GM21423 (cell line): Measurements from ENCODE around the gene RPF1.
"Not testable (repeated sequence)": the region's sequence is repeated elsewhere in the genome, so short reads cannot be mapped to it uniquely, and the experiment has no call there.

Experiments used
- ATAC-seq: cut with Tn5 transposase; IDR thresholded peaks from one replicate; pipeline ENCODE4 v1.9.1; 2021; ENCODE audit warnings: mild to moderate bottlenecking, moderate library complexity; ENCODE audit not compliant: unreplicated experiment

RPF1 gene

GRCh38 chr1:84489766-84490165 lies 10.7 kb downstream of the RPF1 start:
- no peak for ATAC-seq

DNA sequence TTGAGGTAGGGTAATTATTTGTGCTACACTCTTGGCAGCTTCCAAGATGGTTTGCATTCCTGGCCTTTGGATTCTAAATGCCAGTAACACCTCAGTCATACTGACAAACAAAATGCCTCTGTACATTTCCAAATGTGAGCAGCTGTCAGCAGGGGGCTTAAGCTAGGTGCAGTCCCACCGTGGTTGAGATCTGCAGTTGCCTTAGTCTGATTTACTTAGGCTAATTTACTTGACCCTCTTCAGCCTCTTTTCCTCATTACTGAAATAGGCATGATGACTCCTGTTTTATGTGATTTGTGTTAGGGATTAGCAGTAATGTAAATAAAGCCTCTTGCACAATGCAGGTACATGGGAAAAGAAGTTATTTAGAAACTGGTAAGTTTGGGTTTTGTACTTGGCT lies 13.7 kb downstream of the RPF1 start:
- ATAC-seq = no peak

- ATAC-seq = no peak
Observed at GRCh38 chr1:84493747-84494146, 14.7 kb downstream of the RPF1 start.

DNA sequence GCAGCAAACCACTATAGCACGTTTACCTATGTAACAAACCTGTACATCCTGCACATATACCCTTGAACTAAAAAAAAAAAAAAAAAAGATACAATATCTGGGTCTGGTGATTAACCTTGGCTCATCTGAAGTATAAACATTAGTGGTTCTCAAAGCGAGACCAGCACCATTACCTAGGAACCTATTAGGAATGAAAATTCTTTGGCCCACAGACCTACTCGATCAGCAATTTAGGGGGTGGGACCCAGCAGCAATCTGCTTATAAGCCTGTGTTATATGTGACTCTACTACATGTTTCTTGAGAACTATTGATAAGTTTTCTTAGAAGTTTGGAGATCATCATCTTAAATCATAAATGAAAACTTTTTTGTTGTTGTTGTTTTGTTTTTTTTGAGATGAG lies 17.4 kb downstream of the RPF1 start:
- no peak for ATAC-seq

DNA sequence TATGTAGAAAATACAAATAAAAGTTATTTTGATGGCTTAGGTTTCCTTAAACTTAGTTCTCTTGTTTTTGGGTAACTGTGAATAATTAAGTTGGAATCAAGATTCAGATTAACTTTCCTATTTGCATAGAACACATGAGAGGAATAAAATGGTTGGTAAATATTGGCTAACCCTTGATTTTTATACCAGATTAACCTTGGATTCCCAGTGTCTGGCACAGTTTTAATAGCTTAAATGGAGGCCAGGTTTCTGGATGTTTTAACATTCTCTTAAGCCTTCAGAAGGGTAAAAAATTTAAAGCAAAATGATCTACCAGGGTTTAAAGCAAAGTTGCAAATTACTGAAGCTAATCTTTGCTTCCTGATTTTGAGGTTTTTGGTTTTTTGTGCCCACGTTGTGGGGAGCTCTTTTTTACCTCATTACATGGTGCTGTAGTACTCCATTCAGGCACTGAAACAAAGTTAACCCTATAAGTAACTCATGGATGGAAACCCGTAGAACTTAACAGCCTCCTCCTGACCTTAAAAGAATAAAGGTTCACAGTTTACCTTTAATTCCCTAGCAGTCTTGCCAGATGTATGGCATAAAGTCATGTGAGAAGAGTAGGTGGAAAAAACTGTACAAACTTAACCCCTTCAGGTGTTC lies 18.7 kb downstream of the RPF1 start:
- no peak for ATAC-seq

- no peak for ATAC-seq
Observed at GRCh38 chr1:84502927-84503326, 23.9 kb downstream of the RPF1 start.

DNA sequence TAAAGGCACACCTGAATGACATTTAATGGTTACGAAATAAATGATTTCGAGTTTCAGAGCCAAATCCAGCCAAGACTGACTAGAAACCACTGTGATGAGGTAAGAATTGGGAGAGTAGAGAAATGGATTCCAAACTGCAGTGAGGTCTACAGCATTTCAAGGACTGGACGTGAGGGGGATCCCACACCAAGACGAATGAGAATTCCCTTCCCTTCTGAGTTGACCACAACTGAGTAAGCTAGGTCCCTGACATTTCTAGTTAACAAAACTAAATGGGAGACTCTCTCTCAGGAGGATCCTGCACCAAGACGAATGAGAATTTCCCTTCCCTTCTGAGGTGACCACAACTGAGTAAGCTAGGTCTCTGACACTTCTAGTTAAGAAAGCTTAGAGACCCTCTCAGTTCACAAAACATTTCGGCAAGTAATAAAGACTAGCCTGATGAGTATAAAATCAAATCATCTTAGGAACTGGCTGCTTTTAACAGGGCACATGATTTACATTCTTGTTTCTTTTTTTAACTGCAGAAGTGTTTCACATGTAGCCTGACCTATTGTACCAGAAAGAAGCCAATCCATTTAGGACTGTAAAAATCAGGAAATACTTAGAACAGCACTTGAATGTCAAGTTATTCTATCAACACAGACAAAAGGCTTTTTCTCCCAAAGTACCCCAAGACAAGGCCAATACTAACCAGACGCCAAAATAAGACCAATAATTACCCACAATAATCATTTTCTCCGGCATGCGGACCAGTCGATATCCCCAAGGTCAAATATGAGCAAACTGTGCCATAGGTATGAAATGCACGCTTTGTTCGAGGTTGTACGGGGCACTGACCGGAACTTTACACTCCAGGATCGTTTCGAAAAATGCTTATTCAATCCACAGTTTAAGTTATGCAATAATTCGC lies 25.8 kb downstream of the RPF1 start:
- no peak for ATAC-seq

- ATAC-seq = peak; percentile 32
Observed at GRCh38 chr1:84505493-84506001, 26.5 kb downstream of the RPF1 start.

DNA sequence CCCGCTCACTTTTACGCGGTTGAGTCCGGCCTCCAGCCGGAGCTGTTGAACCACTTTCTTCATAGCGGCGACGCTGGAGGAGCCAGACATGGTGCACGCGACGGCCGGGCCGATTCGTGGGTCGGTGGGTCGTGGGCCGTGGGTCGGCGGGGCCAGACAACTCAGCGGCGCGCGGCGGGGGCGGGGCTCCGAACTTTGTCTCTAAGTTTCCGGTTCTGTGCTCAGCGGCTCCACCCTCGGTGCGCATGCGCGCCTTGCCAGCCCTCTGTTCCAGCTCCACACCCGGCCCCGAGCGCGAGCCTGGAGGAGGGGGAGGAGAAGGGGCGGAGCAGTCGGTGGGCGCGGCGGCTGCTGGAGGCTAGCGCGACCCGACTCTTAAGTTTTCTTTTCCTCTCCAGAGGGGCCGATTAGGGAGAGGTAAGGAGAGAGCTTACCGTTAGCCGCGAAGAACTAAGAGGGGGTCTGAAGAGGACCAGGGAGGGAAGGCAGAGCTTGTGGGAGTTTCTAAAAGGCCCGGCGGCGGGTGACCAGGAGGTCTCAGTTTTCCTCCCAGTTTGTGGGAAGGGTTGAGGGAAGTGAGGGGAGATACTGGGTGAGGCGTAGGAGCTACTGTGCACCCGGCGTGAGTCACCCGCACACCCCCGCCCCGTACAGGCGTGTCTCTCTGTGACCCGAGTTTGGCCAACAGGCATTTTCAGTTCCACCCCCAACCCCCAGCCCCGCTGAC lies 27.1 kb downstream of the RPF1 start, which contains the start of the genes GNG5 and SPATA1:
TSS of gene GNG5 (minus strand) at position 580 of the 727 bp plus-strand sequence. CDS start at position 90, 490 bp downstream.
TSS of gene SPATA1 (plus strand) at position 385 of the 727 bp plus-strand sequence. CDS start 9,974 bp downstream, outside the sequence.
- ATAC-seq = peak; percentile 85

DNA sequence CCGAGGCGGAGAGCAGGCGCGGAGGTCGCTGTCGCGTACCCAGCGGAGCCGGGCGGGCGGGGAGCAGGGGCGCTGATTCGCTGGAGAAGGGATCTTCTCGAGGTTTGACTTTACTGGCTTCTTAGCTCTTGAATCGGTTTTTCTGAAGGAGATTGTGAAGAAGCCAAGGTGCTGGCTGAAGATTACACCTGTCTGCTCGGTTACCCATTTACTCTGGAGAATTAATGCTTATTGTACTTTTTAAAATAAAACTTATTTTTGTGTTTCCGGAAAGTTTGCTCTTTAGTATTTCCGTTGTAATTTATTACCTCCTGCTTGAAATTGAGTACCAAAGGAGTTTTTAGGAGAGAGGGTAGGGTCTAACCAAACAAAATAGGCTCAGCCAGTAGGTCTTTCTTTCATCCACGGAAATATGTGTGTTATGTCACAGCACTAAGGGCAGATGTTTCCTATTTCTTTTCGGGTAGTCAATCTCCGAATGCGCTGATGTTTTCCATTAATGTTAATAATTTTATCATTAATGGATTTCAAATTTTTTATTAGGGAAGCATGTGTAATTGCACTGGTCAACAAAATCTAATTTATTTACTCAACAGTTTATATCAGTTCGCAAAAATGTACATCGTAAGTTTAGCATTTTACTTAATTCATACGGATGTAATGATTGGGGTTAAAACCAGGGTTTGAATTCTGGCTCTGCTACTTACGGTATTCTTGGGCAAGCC lies 27.8 kb downstream of the RPF1 start:
- ATAC-seq = no peak

- not testable (repeated sequence) for ATAC-seq
Observed at GRCh38 chr1:84507887-84508286, 28.8 kb downstream of the RPF1 start.

GRCh38 chr1:84508510-84508909 lies 29.4 kb downstream of the RPF1 start:
- ATAC-seq = no peak

DNA sequence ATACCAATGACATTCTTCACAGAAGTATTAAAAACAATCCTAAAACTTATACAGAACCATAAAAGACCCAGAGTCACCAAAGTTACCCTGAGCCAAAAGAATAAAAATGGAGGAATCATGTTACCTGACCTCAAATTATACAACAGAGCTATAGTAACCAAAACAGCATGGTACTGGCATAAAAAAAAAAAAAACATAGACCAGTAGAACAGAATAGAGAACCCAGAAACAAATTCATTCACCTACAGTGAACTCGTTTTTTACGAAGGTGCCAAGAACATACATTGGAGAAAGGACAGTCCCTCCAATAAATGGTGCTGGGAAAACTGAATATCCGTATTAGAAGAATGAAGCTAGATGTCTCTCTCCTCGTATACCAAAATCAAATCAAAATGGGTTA lies 30.0 kb downstream of the RPF1 start:
- no peak for ATAC-seq

GRCh38 chr1:84510165-84510564 lies 31.1 kb downstream of the RPF1 start:
- ATAC-seq = no peak

GRCh38 chr1:84510668-84511067 lies 31.6 kb downstream of the RPF1 start:
- ATAC-seq = no peak

DNA sequence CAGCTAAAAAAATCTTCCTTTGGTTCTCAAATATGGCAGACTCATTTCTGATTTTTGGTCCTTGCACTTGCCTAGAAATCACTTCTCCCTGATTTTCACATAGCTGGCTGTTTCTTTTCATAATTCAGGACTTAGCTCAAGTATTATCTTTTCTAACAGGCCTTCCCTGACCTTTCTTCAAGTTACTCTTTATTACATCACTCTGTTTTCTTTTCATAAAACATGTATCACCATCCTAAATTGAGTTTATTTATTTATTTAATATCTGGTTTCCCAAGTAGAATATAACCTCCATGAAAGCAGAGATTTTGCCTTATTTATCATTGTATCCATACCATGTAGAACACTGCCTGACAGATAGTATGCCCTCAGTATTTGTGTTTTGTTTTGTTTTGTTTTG lies 45.5 kb downstream of the RPF1 start:
- ATAC-seq = no peak

GRCh38 chr1:84525779-84526178 lies 46.7 kb downstream of the RPF1 start:
- ATAC-seq = no peak

DNA sequence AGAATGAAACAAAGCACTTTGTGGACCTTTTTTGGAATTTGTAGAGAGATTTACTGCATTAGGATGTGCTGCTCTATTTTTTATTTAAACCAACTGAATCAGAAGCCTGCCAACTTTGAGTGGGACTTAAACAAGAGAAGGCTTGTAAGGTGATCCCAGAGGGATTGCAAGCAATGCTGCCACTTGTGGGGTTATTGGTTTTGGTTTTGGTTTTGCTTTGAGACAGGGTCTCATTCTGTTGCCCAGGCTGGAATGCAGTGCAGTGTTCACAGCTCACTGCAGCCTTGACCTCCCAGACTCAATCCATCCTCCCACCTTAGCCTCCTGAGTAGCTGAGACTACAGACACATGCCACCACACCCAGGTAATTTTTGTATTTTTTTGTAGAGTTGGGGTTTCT lies 59.5 kb downstream of the RPF1 start:
- ATAC-seq = peak; percentile 69

- ATAC-seq = no peak
Observed at GRCh38 chr1:84539972-84540371, 60.9 kb downstream of the RPF1 start.

DNA sequence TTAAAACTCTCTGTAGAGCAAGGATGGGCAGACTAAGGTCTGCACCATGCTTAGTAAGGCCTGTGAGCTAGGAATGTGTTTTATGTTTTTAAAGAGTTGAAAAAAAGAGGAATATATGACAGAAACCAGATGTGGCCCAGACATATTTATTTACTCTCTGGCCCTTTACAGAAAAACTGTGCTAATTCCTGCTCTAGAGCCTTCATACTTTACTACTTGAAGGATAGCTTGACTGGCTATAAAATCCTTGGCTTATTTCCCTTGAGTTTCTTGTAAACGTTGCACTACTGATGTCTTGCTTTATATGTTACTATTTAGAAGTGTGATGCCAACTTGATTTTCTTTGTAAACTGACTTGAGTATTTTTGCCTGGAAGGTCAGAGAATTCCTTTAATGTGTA lies 61.7 kb downstream of the RPF1 start:
- no peak for ATAC-seq

DNA sequence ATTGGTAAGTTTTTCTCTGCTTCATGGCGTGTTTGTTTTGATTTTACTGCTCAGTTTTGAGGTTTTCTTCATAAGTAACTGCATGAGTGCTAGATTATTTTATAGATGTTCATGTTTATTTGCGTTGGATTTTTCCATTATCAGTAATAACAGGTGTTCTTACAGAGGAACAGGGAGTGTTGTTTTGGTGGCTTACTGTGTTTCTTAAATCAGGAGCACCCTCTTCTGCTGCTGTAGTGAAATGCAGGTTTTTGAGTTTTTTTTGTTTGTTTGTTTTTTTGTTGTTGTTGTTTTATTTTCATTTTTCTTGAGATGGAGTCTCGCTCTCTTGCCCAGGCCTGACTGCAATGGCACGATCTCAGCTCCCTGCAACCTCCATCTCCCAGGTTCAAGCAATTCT lies 62.6 kb downstream of the RPF1 start:
- ATAC-seq = no peak
